ENCODE measurements around the gene IHH.
A peak's percentile ranks its signal among the peaks of the same experiment; 100 is the strongest.

IHH gene

GRCh38 chr2:219060821-219061791, at the start of gene IHH:
IHH (minus strand) TSS chr2:219060921; CDS start chr2:219060467, 454 bp downstream.
- H3K4me3 Mint-ChIP-seq, result peak within 1 kb of the TSS; percentile 58
- H3K27ac Mint-ChIP-seq (ENCODE audit: low read depth), result no peak within 1 kb of the TSS
- DNase-seq (ENCODE audit: low spot score in 2 of 2) (no peak), ATAC-seq (replicated peaks; ENCODE audit: extremely low read depth, poor library complexity, severe bottlenecking) (no peak)
- peaks cover 3% of the 10 kb centered on the region for H3K36me3 Mint-ChIP-seq (ENCODE audit: insufficient read depth)
- peaks cover 67% of the 10 kb centered on the region for H3K27me3 Mint-ChIP-seq
- H3K9me3 Mint-ChIP-seq, result no peaks in the 10 kb centered on the region
- peaks cover 22% of the 10 kb centered on the region for H3K4me1 Mint-ChIP-seq

- ATAC-seq (replicated peaks; ENCODE audit: extremely low read depth, poor library complexity, severe bottlenecking), result peak; percentile 32
- no peak for DNase-seq (ENCODE audit: low spot score in 2 of 2)
Measured at GRCh38 chr2:219109471-219109870, 48.8 kb upstream of the IHH start.

GRCh38 chr2:219107758-219108157, 47.0 kb upstream of the IHH start:
- H3K4me1 Mint-ChIP-seq, result peaks cover 21% of the 10 kb centered on the region
- ATAC-seq (replicated peaks; ENCODE audit: extremely low read depth, poor library complexity, severe bottlenecking), result no peak
- H3K4me3 Mint-ChIP-seq, result no peak overlapping the region
- H3K36me3 Mint-ChIP-seq (ENCODE audit: insufficient read depth), result peaks cover 4% of the 10 kb centered on the region
- H3K27ac Mint-ChIP-seq (ENCODE audit: low read depth), result no peak overlapping the region
- no peaks in the 10 kb centered on the region for H3K27me3 Mint-ChIP-seq
- DNase-seq (ENCODE audit: low spot score in 2 of 2), result no peak
- no peaks in the 10 kb centered on the region for H3K9me3 Mint-ChIP-seq

More at GRCh38 chr2:219109471-219109870, 48.8 kb upstream of the IHH start:
- H3K36me3 Mint-ChIP-seq (ENCODE audit: insufficient read depth), result peaks cover 4% of the 10 kb centered on the region
- H3K4me1 Mint-ChIP-seq, result peaks cover 31% of the 10 kb centered on the region
- no peaks in the 10 kb centered on the region for H3K9me3 Mint-ChIP-seq
- H3K27me3 Mint-ChIP-seq, result no peaks in the 10 kb centered on the region
- no peak overlapping the region for H3K27ac Mint-ChIP-seq (ENCODE audit: low read depth)
- no peak overlapping the region for H3K4me3 Mint-ChIP-seq

GRCh38 chr2:219106251-219106650, 45.5 kb upstream of the IHH start:
- Mint-ChIP-seq H3K9me3 (no peaks in the 10 kb centered on the region), H3K4me3 (no peak overlapping the region), H3K27me3 (no peaks in the 10 kb centered on the region), H3K36me3 (ENCODE audit: insufficient read depth) (peaks cover 4% of the 10 kb centered on the region), H3K4me1 (peaks cover 21% of the 10 kb centered on the region), H3K27ac (ENCODE audit: low read depth) (no peak overlapping the region)
- no peak for ATAC-seq (replicated peaks; ENCODE audit: extremely low read depth, poor library complexity, severe bottlenecking)
- no peak for DNase-seq (ENCODE audit: low spot score in 2 of 2)

- Mint-ChIP-seq H3K27ac (ENCODE audit: low read depth) (no peak overlapping the region), H3K36me3 (ENCODE audit: insufficient read depth) (peaks cover 2% of the 10 kb centered on the region), H3K27me3 (no peaks in the 10 kb centered on the region), H3K4me1 (peaks cover 16% of the 10 kb centered on the region), H3K9me3 (no peaks in the 10 kb centered on the region), H3K4me3 (no peak overlapping the region)
- DNase-seq (ENCODE audit: low spot score in 2 of 2), result no peak
- no peak for ATAC-seq (replicated peaks; ENCODE audit: extremely low read depth, poor library complexity, severe bottlenecking)
Measured at GRCh38 chr2:219104107-219105035, 43.6 kb upstream of the IHH start.

GRCh38 chr2:219099329-219099728, 38.6 kb upstream of the IHH start:
- H3K4me3 Mint-ChIP-seq, result no peak overlapping the region
- H3K27ac Mint-ChIP-seq (ENCODE audit: low read depth), result no peak overlapping the region
- H3K4me1 Mint-ChIP-seq, result peaks cover 3% of the 10 kb centered on the region
- DNase-seq (ENCODE audit: low spot score in 2 of 2) (no peak), ATAC-seq (replicated peaks; ENCODE audit: extremely low read depth, poor library complexity, severe bottlenecking) (no peak)
- no peaks in the 10 kb centered on the region for H3K9me3 Mint-ChIP-seq
- H3K27me3 Mint-ChIP-seq, result no peaks in the 10 kb centered on the region
- no peaks in the 10 kb centered on the region for H3K36me3 Mint-ChIP-seq (ENCODE audit: insufficient read depth)

GRCh38 chr2:219095406-219095935, 34.8 kb upstream of the IHH start:
- DNase-seq (ENCODE audit: low spot score in 2 of 2) (no peak), ATAC-seq (replicated peaks; ENCODE audit: extremely low read depth, poor library complexity, severe bottlenecking) (no peak)
- H3K36me3 Mint-ChIP-seq (ENCODE audit: insufficient read depth), result no peaks in the 10 kb centered on the region
- no peak overlapping the region for H3K27ac Mint-ChIP-seq (ENCODE audit: low read depth)
- no peaks in the 10 kb centered on the region for H3K4me1 Mint-ChIP-seq
- H3K9me3 Mint-ChIP-seq, result no peaks in the 10 kb centered on the region
- H3K4me3 Mint-ChIP-seq, result no peak overlapping the region
- H3K27me3 Mint-ChIP-seq, result no peaks in the 10 kb centered on the region

- DNase-seq (ENCODE audit: low spot score in 2 of 2), result no peak
- H3K4me1 Mint-ChIP-seq, result no peaks in the 10 kb centered on the region
- no peak overlapping the region for H3K27ac Mint-ChIP-seq (ENCODE audit: low read depth)
- no peaks in the 10 kb centered on the region for H3K27me3 Mint-ChIP-seq
- no peaks in the 10 kb centered on the region for H3K36me3 Mint-ChIP-seq (ENCODE audit: insufficient read depth)
- H3K4me3 Mint-ChIP-seq, result no peak overlapping the region
- ATAC-seq (replicated peaks; ENCODE audit: extremely low read depth, poor library complexity, severe bottlenecking), result no peak
- H3K9me3 Mint-ChIP-seq, result no peaks in the 10 kb centered on the region
Measured at GRCh38 chr2:219094171-219094570, 33.5 kb upstream of the IHH start.

- Mint-ChIP-seq H3K4me1 (peaks cover 11% of the 10 kb centered on the region), H3K4me3 (no peak overlapping the region), H3K27me3 (no peaks in the 10 kb centered on the region), H3K36me3 (ENCODE audit: insufficient read depth) (peaks cover 2% of the 10 kb centered on the region), H3K9me3 (no peaks in the 10 kb centered on the region), H3K27ac (ENCODE audit: low read depth) (no peak overlapping the region)
- ATAC-seq (replicated peaks; ENCODE audit: extremely low read depth, poor library complexity, severe bottlenecking) (no peak), DNase-seq (ENCODE audit: low spot score in 2 of 2) (no peak)
Measured at GRCh38 chr2:219090436-219091299, 29.9 kb upstream of the IHH start.

- H3K4me1 Mint-ChIP-seq, result peaks cover 23% of the 10 kb centered on the region
Measured at GRCh38 chr2:219089330-219089729, 28.6 kb upstream of the IHH start.

GRCh38 chr2:219087848-219088247, 27.1 kb upstream of the IHH start:
- Mint-ChIP-seq H3K9me3 (no peaks in the 10 kb centered on the region), H3K27ac (ENCODE audit: low read depth) (no peak overlapping the region), H3K4me1 (peaks cover 23% of the 10 kb centered on the region), H3K4me3 (no peak overlapping the region), H3K36me3 (ENCODE audit: insufficient read depth) (peaks cover 2% of the 10 kb centered on the region), H3K27me3 (no peaks in the 10 kb centered on the region)
- ATAC-seq (replicated peaks; ENCODE audit: extremely low read depth, poor library complexity, severe bottlenecking), result no peak
- DNase-seq (ENCODE audit: low spot score in 2 of 2), result no peak

More at GRCh38 chr2:219089330-219089729, 28.6 kb upstream of the IHH start:
- Mint-ChIP-seq H3K27me3 (no peaks in the 10 kb centered on the region), H3K36me3 (ENCODE audit: insufficient read depth) (peaks cover 2% of the 10 kb centered on the region), H3K9me3 (no peaks in the 10 kb centered on the region), H3K4me3 (no peak overlapping the region), H3K27ac (ENCODE audit: low read depth) (no peak overlapping the region)
- DNase-seq (ENCODE audit: low spot score in 2 of 2) (no peak), ATAC-seq (replicated peaks; ENCODE audit: extremely low read depth, poor library complexity, severe bottlenecking) (no peak)

Data from central memory CD8-positive, alpha-beta T cell (primary cell).